ENCODE data around the gene SAMD3. TPM values are rescaled to one million over a fixed set of nuclear protein-coding genes. Genes with fewer than 3 reads are reported as not detected.

SAMD3 gene
- total RNA-seq, 1 donor from 2014 or later, result 0.45 TPM

DNA sequence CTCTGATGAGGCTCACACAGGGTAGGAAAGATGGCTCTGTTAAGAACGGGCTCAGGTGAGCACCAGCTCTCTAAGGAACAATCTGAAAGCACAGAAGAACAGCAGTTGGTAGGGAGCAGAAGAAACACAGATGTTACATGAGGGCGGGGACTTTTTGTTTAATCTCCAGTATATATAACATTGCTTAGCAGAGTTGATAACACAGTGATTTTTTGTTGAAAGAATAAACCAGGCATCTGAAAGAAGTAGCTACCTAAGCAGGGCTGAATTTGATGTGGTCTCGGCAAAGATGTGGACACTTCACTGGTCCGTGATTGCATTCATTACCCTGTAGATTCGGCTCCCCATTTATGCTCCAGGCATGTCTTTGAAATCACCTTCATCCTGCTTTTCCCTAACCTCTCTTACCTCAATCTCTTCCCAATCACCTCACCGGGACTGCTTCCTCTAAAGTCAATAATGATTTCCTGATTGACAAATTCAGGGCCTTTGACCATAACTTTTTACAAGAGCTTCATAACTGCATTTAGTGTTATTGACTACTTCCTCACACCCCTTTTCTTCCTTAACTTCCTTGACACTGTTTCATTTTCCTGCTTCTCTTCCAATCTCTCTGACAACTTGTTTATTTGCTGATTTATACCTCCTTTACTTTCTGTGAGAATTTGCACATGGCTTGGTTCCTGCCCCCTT lies 34.4 kb downstream of the SAMD3 start:
- Histone ChIP-seq H2AFZ (ENCODE audit: low read depth, low read length) (no peak overlapping the region), H4K20me1 (ENCODE audit: insufficient read depth, low read length) (no peaks in the 10 kb centered on the region)

GRCh38 chr6:130187335-130188206 lies 35.2 kb downstream of the SAMD3 start:
- no peaks in the 10 kb centered on the region for H3K4me1 ChIP-seq (ENCODE audit: insufficient read depth, low read length)
- H3K4me2 ChIP-seq (ENCODE audit: low read length), result no peak overlapping the region
- no peak overlapping the region for H3K27ac ChIP-seq (ENCODE audit: low read depth, low read length)
- H3K79me2 ChIP-seq (ENCODE audit: insufficient read depth, low read length), result no peaks in the 10 kb centered on the region
- FAIRE-seq (no peak), DNase-seq (ENCODE audit: low read depth) (no peak)
- no peak for TF ChIP-seq EZH2 (IDR thresholded peaks at IDR 0.05; ENCODE audit: insufficient read depth, low read length)
- TF ChIP-seq, protein P1, sequence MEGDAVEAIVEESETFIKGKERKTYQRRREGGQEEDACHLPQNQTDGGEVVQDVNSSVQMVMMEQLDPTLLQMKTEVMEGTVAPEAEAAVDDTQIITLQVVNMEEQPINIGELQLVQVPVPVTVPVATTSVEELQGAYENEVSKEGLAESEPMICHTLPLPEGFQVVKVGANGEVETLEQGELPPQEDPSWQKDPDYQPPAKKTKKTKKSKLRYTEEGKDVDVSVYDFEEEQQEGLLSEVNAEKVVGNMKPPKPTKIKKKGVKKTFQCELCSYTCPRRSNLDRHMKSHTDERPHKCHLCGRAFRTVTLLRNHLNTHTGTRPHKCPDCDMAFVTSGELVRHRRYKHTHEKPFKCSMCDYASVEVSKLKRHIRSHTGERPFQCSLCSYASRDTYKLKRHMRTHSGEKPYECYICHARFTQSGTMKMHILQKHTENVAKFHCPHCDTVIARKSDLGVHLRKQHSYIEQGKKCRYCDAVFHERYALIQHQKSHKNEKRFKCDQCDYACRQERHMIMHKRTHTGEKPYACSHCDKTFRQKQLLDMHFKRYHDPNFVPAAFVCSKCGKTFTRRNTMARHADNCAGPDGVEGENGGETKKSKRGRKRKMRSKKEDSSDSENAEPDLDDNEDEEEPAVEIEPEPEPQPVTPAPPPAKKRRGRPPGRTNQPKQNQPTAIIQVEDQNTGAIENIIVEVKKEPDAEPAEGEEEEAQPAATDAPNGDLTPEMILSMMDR (IDR thresholded peaks at IDR 0.05; ENCODE audit: insufficient read depth, low read depth, low read length), result no peak
- no peaks in the 10 kb centered on the region for H3K9me3 Mint-ChIP-seq (ENCODE audit: unreplicated experiment)
- H3K4me3 Mint-ChIP-seq (ENCODE audit: unreplicated experiment), result no peak overlapping the region
- H3K27me3 Mint-ChIP-seq (ENCODE audit: low read depth, unreplicated experiment), result no peaks in the 10 kb centered on the region
- H3K9ac ChIP-seq (ENCODE audit: low read length), result no peak overlapping the region
- no peaks in the 10 kb centered on the region for H3K9me3 ChIP-seq (ENCODE audit: insufficient read depth, low read depth, low read length)
- H3K4me1 Mint-ChIP-seq (ENCODE audit: low read depth, unreplicated experiment), result no peaks in the 10 kb centered on the region
- no peak overlapping the region for H3K27ac Mint-ChIP-seq (ENCODE audit: unreplicated experiment)
- H3K36me3 Mint-ChIP-seq (ENCODE audit: low read depth, unreplicated experiment), result no peaks in the 10 kb centered on the region
- no peaks in the 10 kb centered on the region for H3K36me3 ChIP-seq (ENCODE audit: insufficient read depth, low read length)
- no peak overlapping the region for H2AFZ ChIP-seq (ENCODE audit: low read depth, low read length)
- H3K4me3 ChIP-seq (ENCODE audit: insufficient read depth, low read depth, low read length), result no peak overlapping the region
- no peaks in the 10 kb centered on the region for H4K20me1 ChIP-seq (ENCODE audit: insufficient read depth, low read length)
- no peaks in the 10 kb centered on the region for H3K27me3 ChIP-seq (ENCODE audit: insufficient read depth, low read length)

More for the DNA sequence above, 34.4 kb downstream of the SAMD3 start:
- Histone ChIP-seq H3K79me2 (ENCODE audit: insufficient read depth, low read length) (no peaks in the 10 kb centered on the region), H3K4me2 (ENCODE audit: low read length) (no peak overlapping the region), H3K4me3 (ENCODE audit: insufficient read depth, low read depth, low read length) (no peak overlapping the region), H3K4me1 (ENCODE audit: insufficient read depth, low read length) (no peaks in the 10 kb centered on the region), H3K9me3 (ENCODE audit: insufficient read depth, low read depth, low read length) (no peaks in the 10 kb centered on the region), H3K27ac (ENCODE audit: low read depth, low read length) (no peak overlapping the region), H3K36me3 (ENCODE audit: insufficient read depth, low read length) (no peaks in the 10 kb centered on the region), H3K27me3 (ENCODE audit: insufficient read depth, low read length) (no peaks in the 10 kb centered on the region), H3K9ac (ENCODE audit: low read length) (no peak overlapping the region)
- no peak overlapping the region for H3K4me3 Mint-ChIP-seq (ENCODE audit: unreplicated experiment)
- FAIRE-seq, result no peak
- no peaks in the 10 kb centered on the region for H3K4me1 Mint-ChIP-seq (ENCODE audit: low read depth, unreplicated experiment)
- H3K27ac Mint-ChIP-seq (ENCODE audit: unreplicated experiment), result no peak overlapping the region
- DNase-seq (ENCODE audit: low read depth), result no peak
- TF ChIP-seq, protein P1 (IDR thresholded peaks at IDR 0.05; ENCODE audit: insufficient read depth, low read depth, low read length), result no peak
- no peak for TF ChIP-seq EZH2 (IDR thresholded peaks at IDR 0.05; ENCODE audit: insufficient read depth, low read length)
- peaks cover 4% of the 10 kb centered on the region for H3K9me3 Mint-ChIP-seq (ENCODE audit: unreplicated experiment)
- H3K36me3 Mint-ChIP-seq (ENCODE audit: low read depth, unreplicated experiment), result no peaks in the 10 kb centered on the region
- H3K27me3 Mint-ChIP-seq (ENCODE audit: low read depth, unreplicated experiment), result no peaks in the 10 kb centered on the region
